Mesothelial cell of epicardium (in vitro differentiated cells): ENCODE data around the gene KIFC3. TPM values are rescaled to one million over a fixed set of nuclear protein-coding genes. Genes with fewer than 3 reads are reported as not detected.
A peak's percentile ranks its signal among the peaks of the same experiment; 100 is the strongest.
"Not testable (repeated sequence)": the region's sequence is repeated elsewhere in the genome, so short reads cannot be mapped to it uniquely, and the experiment has no call there.

Experiments
- DNase-seq, 2 experiments: peaks; one replicate each; pipeline ENCODE4 v3.0.0; 2021; ENCODE audit warnings: low spot score in 2 of 2; ENCODE audit not compliant: unreplicated experiment in 2 of 2
- H3K27ac Mint-ChIP-seq: 2 replicates; pipeline ENCODE4 v1.8.0; 2021; ENCODE audit warnings: mixed read lengths
- H3K27me3 Mint-ChIP-seq: 2 replicates; pipeline ENCODE4 v1.8.0; 2021; ENCODE audit warnings: low read depth, mixed read lengths
- H3K36me3 Mint-ChIP-seq: 2 replicates; pipeline ENCODE4 v1.8.0; 2021; ENCODE audit warnings: mixed read lengths
- H3K4me1 Mint-ChIP-seq: 2 replicates; pipeline ENCODE4 v1.8.0; 2021; ENCODE audit warnings: mixed read lengths
- H3K4me3 Mint-ChIP-seq: 2 replicates; pipeline ENCODE4 v1.8.0; 2021; ENCODE audit warnings: mild to moderate bottlenecking, moderate library complexity, mixed read lengths
- H3K9me3 Mint-ChIP-seq: 2 replicates; pipeline ENCODE4 v1.8.0; 2021; ENCODE audit warnings: mixed read lengths
- total RNA-seq: library from RNA; stranded (reverse); gene quantifications from 3 replicates; pipeline ENCODE4 v1.2.1, GENCODE V29; 2021
- TF ChIP-seq, protein P1 (sequence below): fragments of 200-600 bp; sonication (generic); IDR thresholded peaks from one replicate; pipeline ENCODE4 v1.5.0; 2021; ENCODE audit warnings: antibody characterized with exemption; ENCODE audit not compliant: unreplicated experiment

The KIFC3 gene
- total RNA-seq, 1 donor from 2014 or later, result 38.7 TPM

DNA sequence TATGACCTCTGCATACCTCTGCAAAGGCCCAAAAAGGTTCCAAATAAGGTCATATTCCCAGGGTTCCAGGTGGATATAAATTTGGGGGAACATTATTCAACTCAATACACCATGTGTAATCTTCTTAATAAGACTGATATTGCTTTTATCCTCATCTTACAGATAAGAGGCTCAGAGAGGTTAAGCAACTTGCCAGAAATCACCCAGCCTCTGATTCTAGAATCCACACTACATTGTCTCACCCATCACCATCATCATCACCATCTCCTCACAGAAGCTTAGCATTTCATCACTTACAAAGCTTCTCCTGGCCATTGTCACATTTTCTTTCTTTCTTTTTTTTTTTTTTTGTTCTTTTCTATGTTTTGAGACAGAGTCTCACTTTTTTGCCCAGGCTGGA is 15.4 kb upstream of the KIFC3 start:
- Mint-ChIP-seq H3K27me3 (no peaks in the 10 kb centered on the region), H3K9me3 (no peaks in the 10 kb centered on the region), H3K4me3 (no peak overlapping the region), H3K36me3 (no peaks in the 10 kb centered on the region), H3K4me1 (peaks cover 39% of the 10 kb centered on the region), H3K27ac (peak overlapping the region; percentile 50)
- TF ChIP-seq, protein P1, sequence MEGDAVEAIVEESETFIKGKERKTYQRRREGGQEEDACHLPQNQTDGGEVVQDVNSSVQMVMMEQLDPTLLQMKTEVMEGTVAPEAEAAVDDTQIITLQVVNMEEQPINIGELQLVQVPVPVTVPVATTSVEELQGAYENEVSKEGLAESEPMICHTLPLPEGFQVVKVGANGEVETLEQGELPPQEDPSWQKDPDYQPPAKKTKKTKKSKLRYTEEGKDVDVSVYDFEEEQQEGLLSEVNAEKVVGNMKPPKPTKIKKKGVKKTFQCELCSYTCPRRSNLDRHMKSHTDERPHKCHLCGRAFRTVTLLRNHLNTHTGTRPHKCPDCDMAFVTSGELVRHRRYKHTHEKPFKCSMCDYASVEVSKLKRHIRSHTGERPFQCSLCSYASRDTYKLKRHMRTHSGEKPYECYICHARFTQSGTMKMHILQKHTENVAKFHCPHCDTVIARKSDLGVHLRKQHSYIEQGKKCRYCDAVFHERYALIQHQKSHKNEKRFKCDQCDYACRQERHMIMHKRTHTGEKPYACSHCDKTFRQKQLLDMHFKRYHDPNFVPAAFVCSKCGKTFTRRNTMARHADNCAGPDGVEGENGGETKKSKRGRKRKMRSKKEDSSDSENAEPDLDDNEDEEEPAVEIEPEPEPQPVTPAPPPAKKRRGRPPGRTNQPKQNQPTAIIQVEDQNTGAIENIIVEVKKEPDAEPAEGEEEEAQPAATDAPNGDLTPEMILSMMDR, result no peak
- DNase-seq, result no peak

DNA sequence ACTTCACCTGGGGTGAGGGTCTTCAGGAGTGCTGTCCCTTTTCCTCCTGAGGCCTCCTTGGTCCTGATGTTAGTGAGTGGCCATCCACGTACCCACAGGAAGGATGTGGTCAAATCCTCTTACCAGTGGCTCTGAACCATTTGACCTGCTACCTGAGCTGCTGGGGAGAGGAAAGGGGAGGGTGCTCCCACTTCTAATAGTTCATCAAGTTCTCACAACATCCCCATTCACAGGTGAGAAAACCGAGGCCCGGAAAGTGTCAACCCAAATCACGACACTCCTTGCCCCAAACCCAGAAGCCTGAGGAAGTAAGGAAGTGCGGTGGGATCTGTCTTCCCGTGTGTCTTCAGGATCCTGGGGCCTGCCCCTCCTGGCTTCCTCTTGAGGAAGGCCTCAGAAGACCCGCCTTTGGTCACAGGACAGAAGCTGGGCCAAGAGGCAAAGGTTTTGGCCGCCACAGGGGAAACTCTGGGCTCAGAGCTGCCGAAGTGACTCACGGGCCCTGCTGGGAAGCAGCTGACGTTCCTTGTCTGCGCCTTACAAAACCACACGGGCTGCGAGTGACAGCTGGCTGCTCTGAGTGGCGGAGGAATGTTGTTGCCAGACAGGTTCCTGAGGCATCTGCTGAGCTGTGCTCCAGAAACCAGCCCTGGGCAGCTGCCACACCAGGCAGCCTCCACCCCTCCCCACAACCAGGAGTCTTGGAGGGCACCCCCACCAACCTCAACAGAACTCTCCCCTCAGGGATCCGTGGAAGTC is 13.9 kb upstream of the KIFC3 start:
- Mint-ChIP-seq H3K27me3 (no peaks in the 10 kb centered on the region), H3K4me1 (peaks cover 33% of the 10 kb centered on the region), H3K36me3 (no peaks in the 10 kb centered on the region), H3K27ac (peak overlapping the region; percentile 92), H3K9me3 (no peaks in the 10 kb centered on the region), H3K4me3 (no peak overlapping the region)
- DNase-seq, result peak in 1 of 2 experiments; percentile 69
- TF ChIP-seq, protein P1, result no peak

- H3K36me3 Mint-ChIP-seq, result no peaks in the 10 kb centered on the region
- no peaks in the 10 kb centered on the region for H3K9me3 Mint-ChIP-seq
- DNase-seq, result no peak
- H3K27ac Mint-ChIP-seq, result no peak overlapping the region
- no peaks in the 10 kb centered on the region for H3K27me3 Mint-ChIP-seq
- H3K4me1 Mint-ChIP-seq, result peaks cover 41% of the 10 kb centered on the region
- H3K4me3 Mint-ChIP-seq, result no peak overlapping the region
- TF ChIP-seq, protein P1, result no peak
These were observed 12.6 kb upstream of the KIFC3 start for GRCh38 chr16:57814896-57815295.

DNA sequence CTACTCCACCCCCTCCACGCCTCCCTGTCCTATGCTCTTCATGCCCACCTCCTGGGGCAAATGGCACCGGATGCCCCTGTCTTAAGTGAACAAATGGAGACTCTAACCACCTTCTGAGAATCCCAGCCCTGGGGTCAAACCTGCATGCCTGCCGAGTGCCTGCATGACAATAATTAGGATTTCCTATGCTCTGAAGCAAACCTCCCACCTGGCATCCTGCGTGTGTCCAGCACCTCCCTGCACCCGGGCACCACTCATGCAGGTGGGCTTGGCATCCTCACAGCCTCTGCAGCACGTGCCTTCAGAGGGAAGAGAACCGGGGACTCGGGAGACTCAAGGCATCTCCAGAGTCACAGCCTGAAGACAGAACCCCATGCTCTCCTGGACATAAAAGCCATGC is 11.2 kb upstream of the KIFC3 start:
- Mint-ChIP-seq H3K27me3 (no peaks in the 10 kb centered on the region), H3K9me3 (no peaks in the 10 kb centered on the region), H3K27ac (no peak overlapping the region), H3K4me3 (no peak overlapping the region), H3K36me3 (no peaks in the 10 kb centered on the region), H3K4me1 (peaks cover 42% of the 10 kb centered on the region)
- DNase-seq, result no peak
- TF ChIP-seq, protein P1, result no peak

DNA sequence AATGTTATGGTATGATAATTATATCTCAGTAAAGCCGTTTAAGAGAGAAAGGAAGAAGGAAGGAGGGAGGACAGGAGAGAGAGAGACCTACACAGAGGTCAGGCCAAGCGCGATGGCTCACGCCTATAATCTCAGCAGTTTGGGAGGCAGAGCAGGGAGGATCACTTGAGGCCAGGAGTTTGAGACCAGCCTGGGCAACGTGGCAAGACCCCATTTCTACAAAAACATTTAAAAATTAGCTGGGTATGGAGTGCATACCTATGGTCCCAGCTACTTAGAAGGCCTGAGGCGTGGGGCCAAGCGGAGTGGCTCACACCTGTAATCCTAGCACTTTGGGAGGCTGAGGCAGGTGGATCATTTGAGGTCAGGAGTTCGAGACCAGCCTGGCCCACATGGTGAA is 9.0 kb upstream of the KIFC3 start:
- Mint-ChIP-seq H3K27ac (peak overlapping the region; percentile 71), H3K4me1 (peaks cover 48% of the 10 kb centered on the region)
- H3K4me3 Mint-ChIP-seq, H3K9me3 Mint-ChIP-seq, DNase-seq, H3K36me3 Mint-ChIP-seq, H3K27me3 Mint-ChIP-seq: not testable (repeated sequence)

- DNase-seq, result no peak
- no peaks in the 10 kb centered on the region for H3K36me3 Mint-ChIP-seq
- no peak overlapping the region for H3K4me3 Mint-ChIP-seq
- TF ChIP-seq, protein P1, result no peak
- H3K4me1 Mint-ChIP-seq, result peaks cover 38% of the 10 kb centered on the region
- H3K9me3 Mint-ChIP-seq, result no peaks in the 10 kb centered on the region
- no peaks in the 10 kb centered on the region for H3K27me3 Mint-ChIP-seq
- H3K27ac Mint-ChIP-seq, result peak overlapping the region; percentile 50
These were observed 8.1 kb upstream of the KIFC3 start for GRCh38 chr16:57810197-57811031.
